Effector memory CD8-positive, alpha-beta T cell (primary cell): ENCODE results near the gene AFMID.

Source experiments
- ATAC-seq: fragments of 150-1000 bp; cut with Tn5 transposase; replicated peaks from 2 replicates; pipeline ENCODE4 v1.10.0; 2021; ENCODE audit warnings: mild to moderate bottlenecking, moderate library complexity
- DNase-seq, 3 experiments: peaks; one replicate each; pipeline ENCODE4 v3.0.0; 2021
- H3K27ac Mint-ChIP-seq, 2 donors: one replicate each; pipeline ENCODE4 v1.8.0; 2022; ENCODE audit warnings: mild to moderate bottlenecking in 2 of 2, mixed read lengths in 2 of 2, moderate library complexity in 2 of 2
- H3K27me3 Mint-ChIP-seq, 2 donors: one replicate each; pipeline ENCODE4 v1.8.0; 2022; ENCODE audit warnings: mixed read lengths in 2 of 2
- H3K36me3 Mint-ChIP-seq: one replicate; pipeline ENCODE4 v1.8.0; 2022; ENCODE audit warnings: mild to moderate bottlenecking, moderate library complexity, mixed read lengths; ENCODE audit not compliant: insufficient read depth
- H3K4me1 Mint-ChIP-seq, 2 donors: one replicate each; pipeline ENCODE4 v1.8.0; 2022; ENCODE audit warnings: low read depth in 2 of 2, mixed read lengths in 2 of 2
- H3K4me3 Mint-ChIP-seq, 2 donors: one replicate each; pipeline ENCODE4 v1.8.0; 2022; ENCODE audit warnings: mild to moderate bottlenecking in 2 of 2, mixed read lengths in 2 of 2, moderate library complexity in 2 of 2
- H3K9me3 Mint-ChIP-seq, 2 donors: one replicate each; pipeline ENCODE4 v1.8.0; 2022; ENCODE audit warnings: mixed read lengths in 2 of 2

Gene AFMID

GRCh38 chr17:78236362-78237127 lies 49.4 kb downstream of the AFMID start:
- Mint-ChIP-seq H3K4me1 (peaks cover 0 to 4% of the 10 kb centered on the region in 2 donors), H3K36me3 (peaks cover 3% of the 10 kb centered on the region), H3K27me3 (peaks cover 19 to 38% of the 10 kb centered on the region in 2 donors), H3K9me3 (no peaks in the 10 kb centered on the region), H3K27ac (no peak overlapping the region), H3K4me3 (no peak overlapping the region)
- ATAC-seq: no peak
- DNase-seq: no peak

- no peak for DNase-seq
- Mint-ChIP-seq H3K27me3 (peaks cover 13 to 28% of the 10 kb centered on the region in 2 donors), H3K36me3 (peaks cover 3% of the 10 kb centered on the region), H3K27ac (peak overlapping the region in 1 of 2 donors; percentile 38), H3K9me3 (no peaks in the 10 kb centered on the region), H3K4me1 (peaks cover 0 to 5% of the 10 kb centered on the region in 2 donors), H3K4me3 (no peak overlapping the region)
- ATAC-seq: no peak
Observed at GRCh38 chr17:78237401-78238012, 50.3 kb downstream of the AFMID start.

GRCh38 chr17:78238823-78239488 lies 51.8 kb downstream of the AFMID start:
- Mint-ChIP-seq H3K27me3 (peaks cover 6 to 15% of the 10 kb centered on the region in 2 donors), H3K27ac (no peak overlapping the region), H3K4me1 (peaks cover 8 to 11% of the 10 kb centered on the region in 2 donors), H3K4me3 (no peak overlapping the region), H3K36me3 (peaks cover 6% of the 10 kb centered on the region), H3K9me3 (no peaks in the 10 kb centered on the region)
- no peak for DNase-seq
- ATAC-seq: no peak

- no peaks in the 10 kb centered on the region for H3K9me3 Mint-ChIP-seq
- H3K36me3 Mint-ChIP-seq: peaks cover 6% of the 10 kb centered on the region
- H3K27ac Mint-ChIP-seq: no peak overlapping the region
- H3K27me3 Mint-ChIP-seq: peaks cover 6 to 9% of the 10 kb centered on the region in 2 donors
- peaks cover 8 to 11% of the 10 kb centered on the region in 2 donors for H3K4me1 Mint-ChIP-seq
- ATAC-seq: no peak
- DNase-seq: no peak
- no peak overlapping the region for H3K4me3 Mint-ChIP-seq
Observed at GRCh38 chr17:78239489-78239931, 52.3 kb downstream of the AFMID start.

- DNase-seq (no peak), ATAC-seq (no peak)
- H3K36me3 Mint-ChIP-seq: peaks cover 4% of the 10 kb centered on the region
- H3K4me1 Mint-ChIP-seq: peaks cover 8 to 11% of the 10 kb centered on the region in 2 donors
- no peak overlapping the region for H3K4me3 Mint-ChIP-seq
- no peaks in the 10 kb centered on the region for H3K9me3 Mint-ChIP-seq
- peak overlapping the region in 1 of 2 donors; percentile 23 for H3K27ac Mint-ChIP-seq
- H3K27me3 Mint-ChIP-seq: peaks cover 1 to 3% of the 10 kb centered on the region in 2 donors
Observed at GRCh38 chr17:78240012-78240655, 53.0 kb downstream of the AFMID start.

- Mint-ChIP-seq H3K9me3 (no peaks in the 10 kb centered on the region), H3K36me3 (peaks cover 4% of the 10 kb centered on the region), H3K4me3 (no peak overlapping the region), H3K27me3 (no peaks in the 10 kb centered on the region), H3K4me1 (peaks cover 8 to 11% of the 10 kb centered on the region in 2 donors), H3K27ac (peak overlapping the region in 1 of 2 donors; percentile 23)
- ATAC-seq: no peak
- DNase-seq: no peak
Observed at GRCh38 chr17:78240839-78241238, 53.7 kb downstream of the AFMID start.

- Mint-ChIP-seq H3K27me3 (no peaks in the 10 kb centered on the region), H3K36me3 (peaks cover 4% of the 10 kb centered on the region), H3K27ac (peak overlapping the region in 1 of 2 donors; percentile 60)
Observed at GRCh38 chr17:78241277-78242023, 54.3 kb downstream of the AFMID start.

GRCh38 chr17:78242024-78242742 lies 55.0 kb downstream of the AFMID start:
- no peak overlapping the region for H3K4me3 Mint-ChIP-seq
- ATAC-seq (peak; percentile 92), DNase-seq (peak in 2 of 3 experiments; percentile 26 to 33)
- H3K9me3 Mint-ChIP-seq: no peaks in the 10 kb centered on the region
- no peaks in the 10 kb centered on the region for H3K27me3 Mint-ChIP-seq
- H3K27ac Mint-ChIP-seq: peak overlapping the region; percentile 62
- peaks cover 8 to 11% of the 10 kb centered on the region in 2 donors for H3K4me1 Mint-ChIP-seq
- H3K36me3 Mint-ChIP-seq: peaks cover 4% of the 10 kb centered on the region

More at GRCh38 chr17:78241277-78242023, 54.3 kb downstream of the AFMID start:
- Mint-ChIP-seq H3K4me3 (no peak overlapping the region), H3K9me3 (no peaks in the 10 kb centered on the region), H3K4me1 (peaks cover 8 to 11% of the 10 kb centered on the region in 2 donors)
- ATAC-seq (no peak), DNase-seq (no peak)

- Mint-ChIP-seq H3K4me3 (no peak overlapping the region), H3K4me1 (peaks cover 23 to 27% of the 10 kb centered on the region in 2 donors), H3K27ac (no peak overlapping the region), H3K27me3 (no peaks in the 10 kb centered on the region), H3K36me3 (peaks cover 6% of the 10 kb centered on the region), H3K9me3 (no peaks in the 10 kb centered on the region)
- no peak for ATAC-seq
- DNase-seq: no peak
Observed at GRCh38 chr17:78247304-78247703, 60.1 kb downstream of the AFMID start.

- H3K4me1 Mint-ChIP-seq: peaks cover 23 to 32% of the 10 kb centered on the region in 2 donors
- H3K27ac Mint-ChIP-seq: no peak overlapping the region
- DNase-seq: no peak
- H3K36me3 Mint-ChIP-seq: peaks cover 8% of the 10 kb centered on the region
- no peak for ATAC-seq
- no peak overlapping the region for H3K4me3 Mint-ChIP-seq
- no peaks in the 10 kb centered on the region for H3K9me3 Mint-ChIP-seq
- H3K27me3 Mint-ChIP-seq: no peaks in the 10 kb centered on the region
Observed at GRCh38 chr17:78248051-78248914, 61.1 kb downstream of the AFMID start.

- DNase-seq: no peak
- Mint-ChIP-seq H3K27ac (no peak overlapping the region), H3K36me3 (peaks cover 8% of the 10 kb centered on the region), H3K4me1 (peaks cover 22 to 32% of the 10 kb centered on the region in 2 donors), H3K27me3 (no peaks in the 10 kb centered on the region), H3K9me3 (no peaks in the 10 kb centered on the region), H3K4me3 (no peak overlapping the region)
- no peak for ATAC-seq
Observed at GRCh38 chr17:78249074-78249817, 62.1 kb downstream of the AFMID start.
